BLaER1 treated with 17β-estradiol and CSF1 and Interleukin-3, amounts not matched to agents 10 nM and 100 nM (cell line): Measurements from ENCODE around the gene MFAP1.
A peak's percentile ranks its signal among the peaks of the same experiment; 100 is the strongest.

Experiments used
- H3K27ac ChIP-seq, 11 experiments: shearing (Covaris generic); formaldehyde crosslinking; 2 replicates each; pipeline ENCODE4 v1.8.1; 2022
- H3K27me3 ChIP-seq, 11 experiments: shearing (Covaris generic); formaldehyde crosslinking; 2 replicates each; pipeline ENCODE4 v1.8.1; 2022
- H3K36me3 ChIP-seq, 11 experiments: shearing (Covaris generic); formaldehyde crosslinking; 2 replicates each; pipeline ENCODE4 v1.8.1; 2022
- H3K4me1 ChIP-seq, 10 experiments: shearing (Covaris generic); formaldehyde crosslinking; 2 replicates each; pipeline ENCODE4 v1.8.1; 2022
- H3K4me2 ChIP-seq, 11 experiments: shearing (Covaris generic); formaldehyde crosslinking; 2 replicates each; pipeline ENCODE4 v1.8.1; 2022
- H3K4me3 ChIP-seq, 10 experiments: shearing (Covaris generic); formaldehyde crosslinking; 2 replicates each; pipeline ENCODE4 v1.8.1; 2022
- H3K9ac ChIP-seq, 11 experiments: shearing (Covaris generic); formaldehyde crosslinking; 2 replicates each; pipeline ENCODE4 v1.8.1; 2022
- H3K9me3 ChIP-seq, 11 experiments: shearing (Covaris generic); formaldehyde crosslinking; replicated peaks in 1 of 11; 2 replicates each; pipeline ENCODE4 v1.8.1; 2022
- H4K20me1 ChIP-seq, 11 experiments: shearing (Covaris generic); formaldehyde crosslinking; 2 replicates each; pipeline ENCODE4 v1.8.1; 2022
- Cebpa-rat ChIP-seq, 11 experiments: shearing (Covaris generic); IDR thresholded peaks; 2 replicates each; pipeline ENCODE4 v1.8.1; 2022

The MFAP1 gene

DNA sequence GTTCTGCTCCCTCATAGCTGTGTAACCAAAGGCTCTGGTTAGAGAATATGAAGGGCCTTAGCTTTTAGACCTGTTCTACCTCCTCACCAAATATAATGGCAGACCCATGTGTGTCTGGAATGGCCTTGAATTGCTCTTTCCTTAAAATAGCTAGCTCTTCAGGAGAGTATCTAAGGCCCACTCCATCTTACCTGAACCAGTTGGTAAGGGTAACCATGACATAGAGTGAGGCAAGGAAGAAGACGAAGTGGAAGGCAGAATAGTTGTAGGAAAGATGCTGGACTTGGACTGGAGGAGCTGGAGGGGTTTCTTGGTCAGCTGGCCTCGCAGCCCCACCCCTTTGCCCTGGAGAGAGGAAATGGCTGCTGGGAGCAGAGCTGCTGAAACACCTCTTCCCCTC lies 29.3 kb downstream of the MFAP1 start:
- peaks cover 0 to 6% (median 0%) of the 10 kb centered on the region in 11 experiments; a peak in 1 of 22 replicates for H3K9me3 ChIP-seq
- H3K27ac ChIP-seq = peak overlapping the region in 2 of 11 experiments; percentile 97 to 98; a peak in 2 of 22 replicates
- H3K27me3 ChIP-seq = no peaks in the 10 kb centered on the region
- peak overlapping the region in 7 of 11 experiments; percentile 78 to 98 (median 94); a peak in 10 of 22 replicates for H3K4me2 ChIP-seq
- TF ChIP-seq Cebpa-rat (IDR thresholded peaks at IDR 0.05) = no peak
- H3K36me3 ChIP-seq = peaks cover 57 to 71% (median 70%) of the 10 kb centered on the region in 11 experiments
- peaks cover 35 to 75% (median 53%) of the 10 kb centered on the region in 10 experiments for H3K4me1 ChIP-seq
- 0 out of 22 replicates have a peak overlapping the region, but pooled peaks of 1 of the 11 experiments have one; percentile 5 for H3K9ac ChIP-seq
- H4K20me1 ChIP-seq = peaks cover 23 to 59% (median 46%) of the 10 kb centered on the region in 11 experiments; a peak in 21 of 22 replicates
- H3K4me3 ChIP-seq = no peak overlapping the region; a peak in 1 of 20 replicates

GRCh38 chr15:43794269-43795037 lies 30.0 kb downstream of the MFAP1 start:
- H3K4me3 ChIP-seq = peak overlapping the region in 5 of 10 experiments; percentile 85 to 98 (median 92); a peak in 10 of 20 replicates
- peak overlapping the region; percentile 78 to 98 (median 94) for H3K4me2 ChIP-seq
- peak overlapping the region in 4 of 11 experiments; percentile 97 to 99 (median 98); a peak in 6 of 22 replicates for H3K27ac ChIP-seq
- peaks cover 23 to 59% (median 46%) of the 10 kb centered on the region in 11 experiments; a peak in 21 of 22 replicates for H4K20me1 ChIP-seq
- no peaks in the 10 kb centered on the region for H3K9me3 ChIP-seq
- peaks cover 50 to 64% (median 62%) of the 10 kb centered on the region in 11 experiments for H3K36me3 ChIP-seq
- no peak for TF ChIP-seq Cebpa-rat (IDR thresholded peaks at IDR 0.05)
- peaks cover 28 to 67% (median 46%) of the 10 kb centered on the region in 10 experiments for H3K4me1 ChIP-seq
- H3K9ac ChIP-seq = peak overlapping the region in 7 of 11 experiments; percentile 6 to 99 (median 96); a peak in 9 of 22 replicates
- H3K27me3 ChIP-seq = no peaks in the 10 kb centered on the region

GRCh38 chr15:43793647-43794046 lies 30.8 kb downstream of the MFAP1 start:
- no peaks in the 10 kb centered on the region for H3K27me3 ChIP-seq
- peak overlapping the region; percentile 85 to 100 (median 96) for H3K4me3 ChIP-seq
- H3K4me1 ChIP-seq = peaks cover 26 to 60% (median 41%) of the 10 kb centered on the region in 10 experiments
- H3K36me3 ChIP-seq = peaks cover 42 to 56% (median 54%) of the 10 kb centered on the region in 11 experiments
- H3K27ac ChIP-seq = peak overlapping the region; percentile 90 to 99 (median 96); a peak in 21 of 22 replicates
- no peak for TF ChIP-seq Cebpa-rat (IDR thresholded peaks at IDR 0.05)
- H3K4me2 ChIP-seq = peak overlapping the region; percentile 78 to 98 (median 94)
- no peaks in the 10 kb centered on the region for H3K9me3 ChIP-seq
- H4K20me1 ChIP-seq = peaks cover 23 to 57% (median 46%) of the 10 kb centered on the region in 11 experiments; a peak in 21 of 22 replicates
- peak overlapping the region; percentile 94 to 100 (median 97) for H3K9ac ChIP-seq

DNA sequence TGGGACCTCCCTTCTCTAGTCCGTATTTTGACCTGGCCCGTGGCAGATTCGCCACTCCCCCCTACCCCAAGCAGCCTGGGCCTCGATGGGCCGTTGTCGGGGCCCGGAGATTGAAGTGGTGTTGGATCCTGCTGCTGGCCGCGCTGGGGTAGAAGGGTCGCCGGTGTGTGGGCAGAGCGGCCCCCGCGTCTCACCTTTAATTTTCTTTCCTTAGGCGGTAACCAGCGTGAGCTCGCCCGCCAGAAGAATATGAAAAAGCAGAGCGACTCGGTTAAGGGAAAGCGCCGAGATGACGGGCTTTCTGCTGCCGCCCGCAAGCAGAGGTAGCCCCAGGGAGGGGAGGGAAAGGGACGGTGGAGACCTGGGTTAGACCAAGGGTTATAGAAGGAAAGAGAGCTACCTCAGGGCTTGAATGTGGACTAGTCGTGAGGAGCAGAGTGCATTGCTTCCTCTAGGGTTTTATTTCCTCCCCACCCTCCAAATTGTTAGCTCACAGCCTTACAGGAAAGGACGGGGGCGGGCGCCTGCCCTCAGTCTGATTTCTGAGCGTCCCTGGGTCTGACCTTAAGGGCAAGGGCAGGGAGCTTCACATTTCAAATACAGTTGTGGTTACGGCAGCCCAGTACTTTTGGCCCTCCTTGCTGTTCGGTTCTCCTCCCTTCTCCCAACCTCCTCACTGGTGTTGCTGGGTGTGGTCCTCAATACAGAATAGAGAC lies 31.6 kb downstream of the MFAP1 start:
- Histone ChIP-seq H3K9ac (peak overlapping the region; percentile 94 to 100 (median 97)), H3K4me3 (peak overlapping the region; percentile 85 to 100 (median 96)), H3K4me2 (peak overlapping the region; percentile 78 to 98 (median 94))

GRCh38 chr15:43791993-43792760 lies 32.3 kb downstream of the MFAP1 start, which contains the start of gene SERF2:
TSS of gene SERF2 (plus strand) at chr15:43792320. CDS start at chr15:43792377, 57 bp downstream.
- peak within 1 kb of the TSS; percentile 94 to 100 (median 97) for H3K9ac ChIP-seq
- peak within 1 kb of the TSS; percentile 84 to 98 (median 94) for H3K4me2 ChIP-seq
- no peaks in the 10 kb centered on the region for H3K9me3 ChIP-seq
- no peaks in the 10 kb centered on the region for H3K27me3 ChIP-seq
- peak within 1 kb of the TSS; percentile 90 to 99 (median 96) for H3K27ac ChIP-seq
- H3K4me3 ChIP-seq = peak within 1 kb of the TSS; percentile 85 to 100 (median 96)
- H3K36me3 ChIP-seq = peaks cover 40 to 42% (median 41%) of the 10 kb centered on the region in 11 experiments
- peaks cover 23 to 46% (median 42%) of the 10 kb centered on the region in 11 experiments; a peak in 21 of 22 replicates for H4K20me1 ChIP-seq
- no peak for TF ChIP-seq Cebpa-rat (IDR thresholded peaks at IDR 0.05)
- H3K4me1 ChIP-seq = peaks cover 26 to 46% (median 33%) of the 10 kb centered on the region in 10 experiments

More for the DNA sequence above, 31.6 kb downstream of the MFAP1 start:
- H4K20me1 ChIP-seq = peaks cover 23 to 52% (median 45%) of the 10 kb centered on the region in 11 experiments; a peak in 21 of 22 replicates
- H3K36me3 ChIP-seq = peaks cover 41 to 49% (median 48%) of the 10 kb centered on the region in 11 experiments
- H3K4me1 ChIP-seq = peaks cover 26 to 53% (median 35%) of the 10 kb centered on the region in 10 experiments
- H3K9me3 ChIP-seq = no peaks in the 10 kb centered on the region
- H3K27me3 ChIP-seq = no peaks in the 10 kb centered on the region
- TF ChIP-seq Cebpa-rat (IDR thresholded peaks at IDR 0.05) = no peak
- peak overlapping the region; percentile 90 to 99 (median 96) for H3K27ac ChIP-seq

- Histone ChIP-seq H3K27ac (no peak overlapping the region), H3K27me3 (no peaks in the 10 kb centered on the region), H3K4me3 (no peak overlapping the region)
These were observed 35.1 kb downstream of the MFAP1 start for GRCh38 chr15:43789409-43789808.

GRCh38 chr15:43779016-43779415 lies 45.5 kb downstream of the MFAP1 start:
- Histone ChIP-seq H3K27ac (no peak overlapping the region), H3K9me3 (no peaks in the 10 kb centered on the region), H3K4me3 (no peak overlapping the region), H3K4me1 (peaks cover 19 to 40% (median 29%) of the 10 kb centered on the region in 10 experiments), H3K4me2 (no peak overlapping the region), H4K20me1 (peaks cover 0 to 27% (median 27%) of the 10 kb centered on the region in 11 experiments; a peak in 19 of 22 replicates), H3K36me3 (peaks cover 0 to 10% (median 4%) of the 10 kb centered on the region in 11 experiments; a peak in 15 of 22 replicates), H3K27me3 (no peaks in the 10 kb centered on the region), H3K9ac (no peak overlapping the region)
- TF ChIP-seq Cebpa-rat (IDR thresholded peaks at IDR 0.05) = no peak

More at GRCh38 chr15:43789409-43789808, 35.1 kb downstream of the MFAP1 start:
- no peaks in the 10 kb centered on the region for H3K9me3 ChIP-seq
- peaks cover 14 to 21% (median 17%) of the 10 kb centered on the region in 11 experiments; a peak in 21 of 22 replicates for H4K20me1 ChIP-seq
- peaks cover 17 to 29% (median 20%) of the 10 kb centered on the region in 10 experiments for H3K4me1 ChIP-seq
- H3K9ac ChIP-seq = no peak overlapping the region
- no peak for TF ChIP-seq Cebpa-rat (IDR thresholded peaks at IDR 0.05)
- peaks cover 12 to 14% (median 13%) of the 10 kb centered on the region in 11 experiments for H3K36me3 ChIP-seq
- H3K4me2 ChIP-seq = no peak overlapping the region
